ENCODE results near the gene TTC19.

DNA sequence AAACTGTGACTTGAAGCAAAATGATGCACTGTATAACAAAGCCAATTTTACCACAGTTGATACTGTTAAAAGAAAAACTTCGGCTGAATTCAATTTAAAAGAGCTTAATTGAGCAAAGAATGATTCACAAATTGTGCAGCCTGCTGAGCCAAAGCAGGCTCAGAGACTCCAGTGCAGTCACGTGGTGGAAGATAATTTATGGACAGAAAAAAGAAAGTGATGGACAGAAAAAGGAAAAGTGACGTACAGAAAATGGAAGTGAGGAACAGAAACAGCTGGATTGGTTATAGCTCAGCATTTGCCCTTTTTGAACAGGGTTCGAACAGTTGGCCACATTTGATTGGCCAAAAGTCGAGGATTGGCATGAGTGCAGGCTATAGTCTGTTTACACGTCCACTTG, 25.8 kb upstream of the TTC19 start:
- TF ChIP-seq, protein P1, sequence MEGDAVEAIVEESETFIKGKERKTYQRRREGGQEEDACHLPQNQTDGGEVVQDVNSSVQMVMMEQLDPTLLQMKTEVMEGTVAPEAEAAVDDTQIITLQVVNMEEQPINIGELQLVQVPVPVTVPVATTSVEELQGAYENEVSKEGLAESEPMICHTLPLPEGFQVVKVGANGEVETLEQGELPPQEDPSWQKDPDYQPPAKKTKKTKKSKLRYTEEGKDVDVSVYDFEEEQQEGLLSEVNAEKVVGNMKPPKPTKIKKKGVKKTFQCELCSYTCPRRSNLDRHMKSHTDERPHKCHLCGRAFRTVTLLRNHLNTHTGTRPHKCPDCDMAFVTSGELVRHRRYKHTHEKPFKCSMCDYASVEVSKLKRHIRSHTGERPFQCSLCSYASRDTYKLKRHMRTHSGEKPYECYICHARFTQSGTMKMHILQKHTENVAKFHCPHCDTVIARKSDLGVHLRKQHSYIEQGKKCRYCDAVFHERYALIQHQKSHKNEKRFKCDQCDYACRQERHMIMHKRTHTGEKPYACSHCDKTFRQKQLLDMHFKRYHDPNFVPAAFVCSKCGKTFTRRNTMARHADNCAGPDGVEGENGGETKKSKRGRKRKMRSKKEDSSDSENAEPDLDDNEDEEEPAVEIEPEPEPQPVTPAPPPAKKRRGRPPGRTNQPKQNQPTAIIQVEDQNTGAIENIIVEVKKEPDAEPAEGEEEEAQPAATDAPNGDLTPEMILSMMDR (IDR thresholded peaks at IDR 0.05), result no peak
- TF ChIP-seq POLR2A (IDR thresholded peaks at IDR 0.05), result no peak

Data from breast epithelium (tissue), 3 donors.